Trophoblast cell (in vitro differentiated cells and primary cell): Measurements from ENCODE around the gene TMA7B.
A peak's percentile ranks its signal among the peaks of the same experiment; 100 is the strongest.

ENCODE experiments used
- DNase-seq, 2 donors: peaks; one replicate each; pipeline ENCODE4 v3.0.0-alpha.2; 2016
- H2AFZ ChIP-seq: 2 replicates; pipeline ENCODE4 v1.6.1; 2013; ENCODE audit warnings: low read length, moderate library complexity, mild to moderate bottlenecking; ENCODE audit not compliant: insufficient read depth, poor library complexity
- H2AK5ac ChIP-seq: 2 replicates; pipeline ENCODE4 v1.6.1; 2013; ENCODE audit warnings: mild to moderate bottlenecking, low read length
- H2BK120ac ChIP-seq: 2 replicates; pipeline ENCODE4 v1.6.1; 2013; ENCODE audit warnings: low read length, mild to moderate bottlenecking, moderate library complexity; ENCODE audit not compliant: insufficient read depth, poor library complexity
- H2BK12ac ChIP-seq: 2 replicates; pipeline ENCODE4 v1.6.1; 2013; ENCODE audit warnings: mild to moderate bottlenecking, low read length, moderate library complexity
- H2BK5ac ChIP-seq: 2 replicates; pipeline ENCODE4 v1.6.1; 2013; ENCODE audit warnings: low read length, low read depth, moderate library complexity, mild to moderate bottlenecking; ENCODE audit not compliant: poor library complexity
- H3K14ac ChIP-seq: 2 replicates; pipeline ENCODE4 v1.6.1; 2013; ENCODE audit warnings: mild to moderate bottlenecking, low read length
- H3K18ac ChIP-seq: 2 replicates; pipeline ENCODE4 v1.6.1; 2013; ENCODE audit warnings: mild to moderate bottlenecking, low read length
- H3K23ac ChIP-seq: 2 replicates; pipeline ENCODE4 v1.6.1; 2013; ENCODE audit warnings: low read length
- H3K27ac ChIP-seq: 2 replicates; pipeline ENCODE4 v1.5.1; 2013; ENCODE audit warnings: low read depth, mild to moderate bottlenecking, inconsistent platforms, low read length, moderate library complexity
- H3K27me3 ChIP-seq: 2 replicates; pipeline ENCODE4 v1.6.1; 2013; ENCODE audit warnings: inconsistent platforms, mild to moderate bottlenecking, low read length, moderate library complexity; ENCODE audit not compliant: insufficient read depth
- H3K36me3 ChIP-seq, 2 experiments: 1 replicate in 1 of 2; 2 replicates in 1 of 2; pipeline ENCODE4 v1.6.1; 2013; ENCODE audit warnings: low read length in 2 of 2, mild to moderate bottlenecking in 2 of 2, moderate library complexity in 1 of 2; ENCODE audit not compliant: insufficient read depth in 2 of 2, control insufficient read depth in 1 of 2
- H3K4ac ChIP-seq: 2 replicates; pipeline ENCODE4 v1.6.1; 2013; ENCODE audit warnings: low read depth, mild to moderate bottlenecking, low read length, moderate library complexity
- H3K4me1 ChIP-seq, 2 experiments: 1 replicate in 1 of 2; 2 replicates in 1 of 2; pipeline ENCODE4 v1.6.1; 2013; ENCODE audit warnings: low read length in 2 of 2, mild to moderate bottlenecking in 2 of 2, moderate library complexity in 1 of 2; ENCODE audit not compliant: insufficient read depth in 2 of 2, control insufficient read depth in 1 of 2
- H3K4me2 ChIP-seq: 2 replicates; pipeline ENCODE4 v1.6.1; 2013; ENCODE audit warnings: inconsistent platforms, mild to moderate bottlenecking, low read length, moderate library complexity
- H3K4me3 ChIP-seq: 2 replicates; pipeline ENCODE4 v1.5.1; 2013; ENCODE audit warnings: mild to moderate bottlenecking, low read depth, low read length, inconsistent platforms
- H3K79me1 ChIP-seq: one replicate; pipeline ENCODE4 v1.6.1; 2013; ENCODE audit warnings: low read length
- H3K79me2 ChIP-seq: 2 replicates; pipeline ENCODE4 v1.6.1; 2013; ENCODE audit warnings: low read length, mild to moderate bottlenecking; ENCODE audit not compliant: control insufficient read depth, insufficient read depth, poor library complexity
- H3K9ac ChIP-seq: 2 replicates; pipeline ENCODE4 v1.6.1; 2013; ENCODE audit warnings: mild to moderate bottlenecking, low read length
- H3K9me3 ChIP-seq: 2 replicates; pipeline ENCODE4 v1.6.1; 2013; ENCODE audit warnings: low read depth, mild to moderate bottlenecking, control low read depth, inconsistent platforms, low read length; ENCODE audit not compliant: insufficient read depth
- H4K12ac ChIP-seq: 2 replicates; pipeline ENCODE4 v1.6.1; 2013; ENCODE audit warnings: low read depth, mild to moderate bottlenecking, low read length, moderate library complexity
- H4K8ac ChIP-seq: 2 replicates; pipeline ENCODE4 v1.6.1; 2013; ENCODE audit warnings: low read depth, mild to moderate bottlenecking, low read length, moderate library complexity
- H4K91ac ChIP-seq: one replicate; pipeline ENCODE4 v1.6.1; 2013; ENCODE audit warnings: low read depth, mild to moderate bottlenecking, low read length, moderate library complexity
- WGBS: extraction: QIAGEN DNeasy Blood & Tissue Kit; methylation state at CpG from one replicate; pipeline ENCODE4 v1.1.7; 2013; ENCODE audit warnings: missing lambda C conversion rate; ENCODE audit not compliant: insufficient read length, insufficient coverage; ENCODE audit errors: extremely low coverage; 5-methylcytosine and 5-hydroxymethylcytosine counted together

The TMA7B gene

GRCh38 chr22:39997939-39998726 lies 37.9 kb downstream of the TMA7B start:
- peaks cover 3% of the 10 kb centered on the region for H3K9me3 ChIP-seq
- H4K12ac ChIP-seq, result no peak overlapping the region
- H3K23ac ChIP-seq, result no peak overlapping the region
- H3K79me2 ChIP-seq, result no peaks in the 10 kb centered on the region
- H3K9ac ChIP-seq, result no peak overlapping the region
- H4K91ac ChIP-seq, result peak overlapping the region; percentile 25
- peaks cover 7% of the 10 kb centered on the region for H3K27me3 ChIP-seq
- H3K4me2 ChIP-seq, result peak overlapping the region; percentile 41
- H3K36me3 ChIP-seq, result no peaks in the 10 kb centered on the region
- no peak overlapping the region for H3K4ac ChIP-seq
- peaks cover 5% of the 10 kb centered on the region for H3K79me1 ChIP-seq
- H2BK5ac ChIP-seq, result no peak overlapping the region
- peaks cover 36 to 45% of the 10 kb centered on the region in 2 experiments for H3K4me1 ChIP-seq
- no CpG with 5 or more reads among the region's 11 CpGs for WGBS
- H2AFZ ChIP-seq, result no peak overlapping the region
- H3K18ac ChIP-seq, result no peak overlapping the region
- no peak overlapping the region for H3K14ac ChIP-seq
- no peak overlapping the region for H2AK5ac ChIP-seq
- peak; percentile 24 to 37 for DNase-seq
- H2BK12ac ChIP-seq, result peak overlapping the region; percentile 0
- H2BK120ac ChIP-seq, result no peak overlapping the region
- H3K27ac ChIP-seq, result no peak overlapping the region
- no peak overlapping the region for H4K8ac ChIP-seq
- no peak overlapping the region for H3K4me3 ChIP-seq

GRCh38 chr22:39999144-39999757 lies 39.1 kb downstream of the TMA7B start:
- no peak overlapping the region for H3K4me3 ChIP-seq
- H3K79me1 ChIP-seq, result peaks cover 5% of the 10 kb centered on the region
- H3K36me3 ChIP-seq, result no peaks in the 10 kb centered on the region
- H3K23ac ChIP-seq, result no peak overlapping the region
- WGBS, result no CpG with 5 or more reads among the region's 16 CpGs
- no peak overlapping the region for H3K18ac ChIP-seq
- H3K4ac ChIP-seq, result no peak overlapping the region
- no peak overlapping the region for H4K12ac ChIP-seq
- H3K9me3 ChIP-seq, result peaks cover 2% of the 10 kb centered on the region
- no peak overlapping the region for H3K14ac ChIP-seq
- H2BK12ac ChIP-seq, result no peak overlapping the region
- H3K27ac ChIP-seq, result no peak overlapping the region
- H3K27me3 ChIP-seq, result peaks cover 3% of the 10 kb centered on the region
- no peak overlapping the region for H4K8ac ChIP-seq
- H3K4me2 ChIP-seq, result no peak overlapping the region
- no peak overlapping the region for H3K9ac ChIP-seq
- H2AK5ac ChIP-seq, result no peak overlapping the region
- no peak overlapping the region for H2AFZ ChIP-seq
- H3K79me2 ChIP-seq, result no peaks in the 10 kb centered on the region
- peaks cover 36 to 44% of the 10 kb centered on the region in 2 experiments for H3K4me1 ChIP-seq
- DNase-seq, result no peak
- H2BK120ac ChIP-seq, result no peak overlapping the region
- no peak overlapping the region for H4K91ac ChIP-seq
- no peak overlapping the region for H2BK5ac ChIP-seq

DNA sequence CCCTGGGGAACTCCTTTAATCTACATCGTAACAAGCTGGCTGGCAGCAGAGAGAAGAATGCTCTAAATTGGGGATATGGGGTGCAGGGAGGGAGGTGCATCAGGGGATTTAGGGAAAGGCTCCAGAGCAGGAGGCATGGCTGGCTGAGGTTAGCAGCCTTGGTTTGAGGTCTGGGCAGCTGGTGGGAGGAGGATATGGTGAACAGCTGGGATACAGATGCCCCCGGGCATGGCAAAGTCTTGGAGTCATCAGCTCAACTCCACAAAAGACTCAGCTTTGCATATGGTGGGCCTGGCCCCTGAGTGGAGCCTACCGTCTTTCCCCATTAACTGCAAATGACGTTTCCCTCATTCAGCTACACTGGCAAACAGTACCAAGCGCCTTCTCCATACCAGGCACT lies 40.0 kb downstream of the TMA7B start:
- Histone ChIP-seq H3K36me3 (no peaks in the 10 kb centered on the region), H4K91ac (no peak overlapping the region)
- WGBS, result no CpG with 5 or more reads among the region's 5 CpGs

GRCh38 chr22:40001106-40001505 lies 40.9 kb downstream of the TMA7B start:
- no peaks in the 10 kb centered on the region for H3K36me3 ChIP-seq
- H2AFZ ChIP-seq, result no peak overlapping the region
- no peak overlapping the region for H2BK12ac ChIP-seq
- no peak overlapping the region for H3K14ac ChIP-seq
- H3K23ac ChIP-seq, result no peak overlapping the region
- H3K18ac ChIP-seq, result no peak overlapping the region
- no peaks in the 10 kb centered on the region for H3K27me3 ChIP-seq
- no peaks in the 10 kb centered on the region for H3K9me3 ChIP-seq
- no peak overlapping the region for H2BK120ac ChIP-seq
- H3K4me2 ChIP-seq, result no peak overlapping the region
- no peak overlapping the region for H3K27ac ChIP-seq
- DNase-seq, result no peak
- no peak overlapping the region for H4K91ac ChIP-seq
- no peak overlapping the region for H2AK5ac ChIP-seq
- no peak overlapping the region for H2BK5ac ChIP-seq
- H4K8ac ChIP-seq, result no peak overlapping the region
- no peak overlapping the region for H4K12ac ChIP-seq
- no peaks in the 10 kb centered on the region for H3K79me1 ChIP-seq
- no peak overlapping the region for H3K9ac ChIP-seq
- peaks cover 27 to 32% of the 10 kb centered on the region in 2 experiments for H3K4me1 ChIP-seq
- no peak overlapping the region for H3K4ac ChIP-seq
- H3K79me2 ChIP-seq, result no peaks in the 10 kb centered on the region
- no CpG with 5 or more reads among the region's 4 CpGs for WGBS
- H3K4me3 ChIP-seq, result no peak overlapping the region

More for the DNA sequence above, 40.0 kb downstream of the TMA7B start:
- Histone ChIP-seq H4K8ac (no peak overlapping the region), H3K9ac (no peak overlapping the region), H3K27me3 (no peaks in the 10 kb centered on the region), H3K14ac (no peak overlapping the region), H2AK5ac (no peak overlapping the region), H3K27ac (no peak overlapping the region), H4K12ac (no peak overlapping the region), H3K79me1 (peaks cover 1% of the 10 kb centered on the region), H3K4me1 (peaks cover 29 to 40% of the 10 kb centered on the region in 2 experiments), H2BK12ac (no peak overlapping the region), H2AFZ (no peak overlapping the region), H2BK5ac (no peak overlapping the region), H3K9me3 (no peaks in the 10 kb centered on the region), H3K4me2 (no peak overlapping the region), H2BK120ac (no peak overlapping the region), H3K79me2 (no peaks in the 10 kb centered on the region), H3K23ac (no peak overlapping the region), H3K4me3 (no peak overlapping the region), H3K18ac (no peak overlapping the region), H3K4ac (no peak overlapping the region)
- DNase-seq, result no peak
